Activated CD8-positive, alpha-beta T cell treated with anti-CD3 and anti-CD28 coated beads, Interleukin-2, amount 10 ng/mL, durations not matched to agents 7 days and 5 days (primary cell): ENCODE measurements around the gene DGKB. TPM values are rescaled to one million over a fixed set of nuclear protein-coding genes. Genes with fewer than 3 reads are reported as not detected.

Source experiments
- ATAC-seq: fragments of 150-1000 bp; cut with Tn5 transposase; one replicate; pipeline ENCODE4 v1.10.0; 2021; ENCODE audit warnings: moderate library complexity
- CTCF ChIA-PET: fragments of 350-600 bp; sonication (Branson Sonifier 250); formaldehyde crosslinking; loops from one replicate; lab custom pipeline; 2021; ENCODE audit warnings: antibody characterized with exemption; lab: Charles Lee
- POLR2A ChIA-PET: fragments of 350-600 bp; sonication (Branson Sonifier 250); formaldehyde crosslinking; loops from one replicate; lab custom pipeline; 2021; ENCODE audit warnings: antibody characterized with exemption; lab: Charles Lee
- DNase-seq: peaks from one replicate; pipeline ENCODE4 v3.0.0-alpha.2; 2020
- H3K27ac Mint-ChIP-seq: one replicate; pipeline ENCODE4 v1.8.0; 2021; ENCODE audit warnings: mild to moderate bottlenecking, mixed read lengths
- H3K27me3 Mint-ChIP-seq: one replicate; pipeline ENCODE4 v1.8.0; 2021; ENCODE audit warnings: low read depth, mixed read lengths
- H3K36me3 Mint-ChIP-seq: one replicate; pipeline ENCODE4 v1.8.0; 2021; ENCODE audit warnings: low read depth, mixed read lengths
- H3K4me1 Mint-ChIP-seq: one replicate; pipeline ENCODE4 v1.8.0; 2021; ENCODE audit warnings: low read depth, mixed read lengths
- H3K4me3 Mint-ChIP-seq: one replicate; pipeline ENCODE4 v1.8.0; 2021; ENCODE audit warnings: mild to moderate bottlenecking, mixed read lengths
- H3K9me3 Mint-ChIP-seq: one replicate; pipeline ENCODE4 v1.8.0; 2022; ENCODE audit warnings: mixed read lengths; ENCODE audit not compliant: insufficient read depth
- total RNA-seq, 2 experiments: library from RNA; stranded (reverse); gene quantifications; one replicate each; pipeline ENCODE4 v1.2.3, GENCODE V29; 2021

The DGKB gene
- total RNA-seq, 2 experiments from 2014 or later = not detected

GRCh38 chr7:14666913-14667312 is 235.6 kb downstream of the DGKB start:
- H3K4me1 Mint-ChIP-seq = no peaks in the 10 kb centered on the region
- ChIA-PET CTCF (no interaction called here), POLR2A (no interaction called here)
- no peaks in the 10 kb centered on the region for H3K9me3 Mint-ChIP-seq
- ATAC-seq (no peak), DNase-seq (no peak)
- H3K27me3 Mint-ChIP-seq = no peaks in the 10 kb centered on the region
- H3K27ac Mint-ChIP-seq = no peak overlapping the region
- no peaks in the 10 kb centered on the region for H3K36me3 Mint-ChIP-seq
- no peak overlapping the region for H3K4me3 Mint-ChIP-seq

GRCh38 chr7:14666304-14666703 is 236.2 kb downstream of the DGKB start:
- Mint-ChIP-seq H3K27ac (no peak overlapping the region), H3K4me1 (no peaks in the 10 kb centered on the region), H3K27me3 (no peaks in the 10 kb centered on the region), H3K4me3 (no peak overlapping the region), H3K9me3 (no peaks in the 10 kb centered on the region), H3K36me3 (no peaks in the 10 kb centered on the region)
- ChIA-PET POLR2A (no interaction called here), CTCF (no interaction called here)
- DNase-seq = no peak
- no peak for ATAC-seq

GRCh38 chr7:14639801-14640200 is 262.8 kb downstream of the DGKB start:
- no peak overlapping the region for H3K4me3 Mint-ChIP-seq
- ATAC-seq (no peak), DNase-seq (no peak)
- no peaks in the 10 kb centered on the region for H3K27me3 Mint-ChIP-seq
- ChIA-PET CTCF (no interaction called here), POLR2A (no interaction called here)
- no peak overlapping the region for H3K27ac Mint-ChIP-seq
- H3K9me3 Mint-ChIP-seq = peaks cover 13% of the 10 kb centered on the region
- no peaks in the 10 kb centered on the region for H3K36me3 Mint-ChIP-seq
- H3K4me1 Mint-ChIP-seq = no peaks in the 10 kb centered on the region

- peaks cover 9% of the 10 kb centered on the region for H3K9me3 Mint-ChIP-seq
- no peak overlapping the region for H3K27ac Mint-ChIP-seq
- POLR2A ChIA-PET = no interaction called here
- ATAC-seq = no peak
- CTCF ChIA-PET = no interaction called here
- no peak overlapping the region for H3K4me3 Mint-ChIP-seq
- no peaks in the 10 kb centered on the region for H3K27me3 Mint-ChIP-seq
- H3K4me1 Mint-ChIP-seq = no peaks in the 10 kb centered on the region
- H3K36me3 Mint-ChIP-seq = no peaks in the 10 kb centered on the region
- no peak for DNase-seq
Observed at GRCh38 chr7:14639329-14639728, 263.2 kb downstream of the DGKB start.

- Mint-ChIP-seq H3K9me3 (no peaks in the 10 kb centered on the region), H3K36me3 (no peaks in the 10 kb centered on the region), H3K4me3 (no peak overlapping the region), H3K27me3 (no peaks in the 10 kb centered on the region), H3K27ac (no peak overlapping the region), H3K4me1 (no peaks in the 10 kb centered on the region)
- no peak for ATAC-seq
- POLR2A ChIA-PET = no interaction called here
- CTCF ChIA-PET = no interaction called here
- no peak for DNase-seq
Observed at GRCh38 chr7:14637968-14638367, 264.6 kb downstream of the DGKB start.

GRCh38 chr7:14635955-14636354 is 266.6 kb downstream of the DGKB start:
- POLR2A ChIA-PET = no interaction called here

GRCh38 chr7:14630048-14630447 is 272.5 kb downstream of the DGKB start:
- DNase-seq = no peak
- Mint-ChIP-seq H3K36me3 (no peaks in the 10 kb centered on the region), H3K9me3 (no peaks in the 10 kb centered on the region), H3K27ac (no peak overlapping the region), H3K4me1 (no peaks in the 10 kb centered on the region), H3K4me3 (no peak overlapping the region), H3K27me3 (no peaks in the 10 kb centered on the region)
- no peak for ATAC-seq
- ChIA-PET POLR2A (no interaction called here), CTCF (no interaction called here)

More at GRCh38 chr7:14635955-14636354, 266.6 kb downstream of the DGKB start:
- no peaks in the 10 kb centered on the region for H3K36me3 Mint-ChIP-seq
- CTCF ChIA-PET = no interaction called here
- no peak overlapping the region for H3K27ac Mint-ChIP-seq
- DNase-seq (no peak), ATAC-seq (no peak)
- no peaks in the 10 kb centered on the region for H3K4me1 Mint-ChIP-seq
- H3K9me3 Mint-ChIP-seq = no peaks in the 10 kb centered on the region
- H3K4me3 Mint-ChIP-seq = no peak overlapping the region
- no peaks in the 10 kb centered on the region for H3K27me3 Mint-ChIP-seq

- CTCF ChIA-PET = no interaction called here
- no peak for ATAC-seq
- Mint-ChIP-seq H3K4me3 (no peak overlapping the region), H3K4me1 (no peaks in the 10 kb centered on the region), H3K9me3 (no peaks in the 10 kb centered on the region), H3K27me3 (no peaks in the 10 kb centered on the region), H3K27ac (no peak overlapping the region), H3K36me3 (no peaks in the 10 kb centered on the region)
- DNase-seq = no peak
- POLR2A ChIA-PET = no interaction called here
Observed at GRCh38 chr7:14628516-14628915, 274.0 kb downstream of the DGKB start.

GRCh38 chr7:14626076-14626475 is 276.5 kb downstream of the DGKB start:
- no peaks in the 10 kb centered on the region for H3K27me3 Mint-ChIP-seq
- no peaks in the 10 kb centered on the region for H3K36me3 Mint-ChIP-seq
- POLR2A ChIA-PET = no interaction called here
- H3K9me3 Mint-ChIP-seq = no peaks in the 10 kb centered on the region
- H3K4me3 Mint-ChIP-seq = no peak overlapping the region
- ATAC-seq (no peak), DNase-seq (no peak)
- no peak overlapping the region for H3K27ac Mint-ChIP-seq
- CTCF ChIA-PET = no interaction called here
- H3K4me1 Mint-ChIP-seq = no peaks in the 10 kb centered on the region

GRCh38 chr7:14622559-14622958 is 280.0 kb downstream of the DGKB start:
- DNase-seq = no peak
- Mint-ChIP-seq H3K9me3 (no peaks in the 10 kb centered on the region), H3K27me3 (no peaks in the 10 kb centered on the region), H3K27ac (no peak overlapping the region), H3K4me1 (no peaks in the 10 kb centered on the region), H3K4me3 (no peak overlapping the region), H3K36me3 (no peaks in the 10 kb centered on the region)
- POLR2A ChIA-PET = no interaction called here
- ATAC-seq = no peak
- CTCF ChIA-PET = no interaction called here

- H3K27me3 Mint-ChIP-seq = no peaks in the 10 kb centered on the region
- H3K4me3 Mint-ChIP-seq = no peak overlapping the region
- H3K9me3 Mint-ChIP-seq = no peaks in the 10 kb centered on the region
- ChIA-PET CTCF (interaction anchor here (1.7 kb wide), 1 partner anchor 85 kb away, joined by 4 read pairs; no protein-coding TSS in a partner anchor), POLR2A (no interaction called here)
- DNase-seq = no peak
- no peaks in the 10 kb centered on the region for H3K36me3 Mint-ChIP-seq
- no peak overlapping the region for H3K27ac Mint-ChIP-seq
- no peak for ATAC-seq
- H3K4me1 Mint-ChIP-seq = no peaks in the 10 kb centered on the region
Observed at GRCh38 chr7:14606101-14606500, 296.4 kb downstream of the DGKB start.

- no peak overlapping the region for H3K4me3 Mint-ChIP-seq
- DNase-seq (no peak), ATAC-seq (no peak)
- no peak overlapping the region for H3K27ac Mint-ChIP-seq
- H3K27me3 Mint-ChIP-seq = no peaks in the 10 kb centered on the region
- no peaks in the 10 kb centered on the region for H3K9me3 Mint-ChIP-seq
- no peaks in the 10 kb centered on the region for H3K4me1 Mint-ChIP-seq
- POLR2A ChIA-PET = no interaction called here
- CTCF ChIA-PET = interaction anchor here (1.7 kb wide), 1 partner anchor 87 kb away, joined by 4 read pairs; no protein-coding TSS in a partner anchor
- no peaks in the 10 kb centered on the region for H3K36me3 Mint-ChIP-seq
Observed at GRCh38 chr7:14604606-14605005, 297.9 kb downstream of the DGKB start.

GRCh38 chr7:14602851-14603250 is 299.7 kb downstream of the DGKB start:
- ATAC-seq (no peak), DNase-seq (no peak)
- H3K27ac Mint-ChIP-seq = no peak overlapping the region
- H3K27me3 Mint-ChIP-seq = no peaks in the 10 kb centered on the region
- CTCF ChIA-PET = no interaction called here
- H3K4me3 Mint-ChIP-seq = no peak overlapping the region
- POLR2A ChIA-PET = no interaction called here
- H3K9me3 Mint-ChIP-seq = no peaks in the 10 kb centered on the region
- H3K4me1 Mint-ChIP-seq = no peaks in the 10 kb centered on the region
- no peaks in the 10 kb centered on the region for H3K36me3 Mint-ChIP-seq
